WTC11 (cell line): ENCODE measurements around the gene TRAPPC3L.

Experiments
- CBFB ChIP-seq: sonication (generic); formaldehyde crosslinking; IDR thresholded peaks from 2 replicates; pipeline ENCODE4 v1.8.1; 2022; ENCODE audit warnings: mild to moderate bottlenecking, low read depth, missing genetic modification reagents
- CREB1 ChIP-seq: sonication (generic); formaldehyde crosslinking; IDR thresholded peaks from 2 replicates; pipeline ENCODE4 v1.8.0; 2023; ENCODE audit warnings: mild to moderate bottlenecking, missing genetic modification reagents
- FOXJ3 ChIP-seq: sonication (generic); formaldehyde crosslinking; IDR thresholded peaks from 2 replicates; pipeline ENCODE4 v1.9.0; 2021; ENCODE audit warnings: missing genetic modification reagents, mild to moderate bottlenecking, borderline replicate concordance
- FOXK1 ChIP-seq: sonication (generic); formaldehyde crosslinking; IDR thresholded peaks from 2 replicates; pipeline ENCODE4 v1.8.0; 2022; ENCODE audit warnings: mild to moderate bottlenecking, moderate library complexity, missing genetic modification reagents
- NFE2L1 ChIP-seq: sonication (generic); formaldehyde crosslinking; IDR thresholded peaks from 2 replicates; pipeline ENCODE4 v1.8.1; 2023; ENCODE audit warnings: missing genetic modification reagents
- NR1H2 ChIP-seq: sonication (generic); formaldehyde crosslinking; IDR thresholded peaks from 2 replicates; pipeline ENCODE4 v1.9.0; 2021; ENCODE audit warnings: mild to moderate bottlenecking, moderate library complexity, missing genetic modification reagents
- TEAD4 ChIP-seq: sonication (generic); formaldehyde crosslinking; IDR thresholded peaks from 2 replicates; pipeline ENCODE4 v1.8.0; 2022; ENCODE audit warnings: mild to moderate bottlenecking, missing genetic modification reagents
- TF ChIP-seq, protein P1 (sequence below): fragments of 200-600 bp; IDR thresholded peaks from 2 replicates; pipeline ENCODE4 v1.8.0; 2022; ENCODE audit warnings: antibody characterized with exemption
- TF ChIP-seq, protein P2 (sequence below): sonication (generic); formaldehyde crosslinking; conservative IDR thresholded peaks from 2 replicates; pipeline ENCODE4 v1.8.1; 2022; ENCODE audit warnings: mild to moderate bottlenecking, missing genetic modification reagents
- TF ChIP-seq, protein P3 (sequence below): sonication (generic); formaldehyde crosslinking; IDR thresholded peaks from 2 replicates; pipeline ENCODE4 v1.8.0; 2022; ENCODE audit warnings: mild to moderate bottlenecking, missing genetic modification reagents
- TF ChIP-seq, protein P4 (sequence below): sonication (generic); formaldehyde crosslinking; IDR thresholded peaks from 2 replicates; pipeline ENCODE4 v1.8.1; 2023; ENCODE audit warnings: mild to moderate bottlenecking, missing genetic modification reagents
- TF ChIP-seq, protein P5 (sequence below): sonication (generic); formaldehyde crosslinking; IDR thresholded peaks from 2 replicates; pipeline ENCODE4 v1.8.1; 2022; ENCODE audit warnings: mild to moderate bottlenecking, moderate library complexity, missing genetic modification reagents

DNA sequence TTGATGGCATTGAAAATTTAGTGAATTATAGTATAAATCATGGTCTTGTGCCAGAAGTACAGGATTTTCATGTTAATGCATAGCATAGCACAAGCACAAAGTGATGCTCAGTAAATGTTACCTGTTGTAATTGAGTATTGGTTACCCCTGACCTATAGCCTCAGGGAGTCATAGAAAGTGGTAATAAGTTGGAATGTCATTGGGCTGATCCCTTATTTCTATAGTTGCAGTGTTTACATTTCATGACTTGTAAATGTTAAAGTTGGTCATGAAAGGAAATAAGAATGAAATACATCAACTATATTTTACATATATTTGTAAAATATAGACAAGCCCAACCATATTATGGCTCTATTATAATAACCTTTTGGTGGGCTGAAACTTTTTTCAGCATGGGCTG, 32.9 kb upstream of the TRAPPC3L start:
- TF ChIP-seq, protein P1, sequence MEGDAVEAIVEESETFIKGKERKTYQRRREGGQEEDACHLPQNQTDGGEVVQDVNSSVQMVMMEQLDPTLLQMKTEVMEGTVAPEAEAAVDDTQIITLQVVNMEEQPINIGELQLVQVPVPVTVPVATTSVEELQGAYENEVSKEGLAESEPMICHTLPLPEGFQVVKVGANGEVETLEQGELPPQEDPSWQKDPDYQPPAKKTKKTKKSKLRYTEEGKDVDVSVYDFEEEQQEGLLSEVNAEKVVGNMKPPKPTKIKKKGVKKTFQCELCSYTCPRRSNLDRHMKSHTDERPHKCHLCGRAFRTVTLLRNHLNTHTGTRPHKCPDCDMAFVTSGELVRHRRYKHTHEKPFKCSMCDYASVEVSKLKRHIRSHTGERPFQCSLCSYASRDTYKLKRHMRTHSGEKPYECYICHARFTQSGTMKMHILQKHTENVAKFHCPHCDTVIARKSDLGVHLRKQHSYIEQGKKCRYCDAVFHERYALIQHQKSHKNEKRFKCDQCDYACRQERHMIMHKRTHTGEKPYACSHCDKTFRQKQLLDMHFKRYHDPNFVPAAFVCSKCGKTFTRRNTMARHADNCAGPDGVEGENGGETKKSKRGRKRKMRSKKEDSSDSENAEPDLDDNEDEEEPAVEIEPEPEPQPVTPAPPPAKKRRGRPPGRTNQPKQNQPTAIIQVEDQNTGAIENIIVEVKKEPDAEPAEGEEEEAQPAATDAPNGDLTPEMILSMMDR = no peak
- TF ChIP-seq CBFB (CRISPR knock-in tag) (no peak), TEAD4 (no peak), FOXK1 (CRISPR knock-in tag) (no peak), NR1H2 (CRISPR knock-in tag) (no peak), CREB1 (CRISPR knock-in tag) (no peak), FOXJ3 (CRISPR knock-in tag) (no peak), NFE2L1 (no peak)
- TF ChIP-seq, protein P2, sequence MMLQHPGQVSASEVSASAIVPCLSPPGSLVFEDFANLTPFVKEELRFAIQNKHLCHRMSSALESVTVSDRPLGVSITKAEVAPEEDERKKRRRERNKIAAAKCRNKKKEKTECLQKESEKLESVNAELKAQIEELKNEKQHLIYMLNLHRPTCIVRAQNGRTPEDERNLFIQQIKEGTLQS (CRISPR knock-in tag) = no peak
- TF ChIP-seq, protein P3, sequence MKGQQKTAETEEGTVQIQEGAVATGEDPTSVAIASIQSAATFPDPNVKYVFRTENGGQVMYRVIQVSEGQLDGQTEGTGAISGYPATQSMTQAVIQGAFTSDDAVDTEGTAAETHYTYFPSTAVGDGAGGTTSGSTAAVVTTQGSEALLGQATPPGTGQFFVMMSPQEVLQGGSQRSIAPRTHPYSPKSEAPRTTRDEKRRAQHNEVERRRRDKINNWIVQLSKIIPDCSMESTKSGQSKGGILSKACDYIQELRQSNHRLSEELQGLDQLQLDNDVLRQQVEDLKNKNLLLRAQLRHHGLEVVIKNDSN (CRISPR knock-in tag) = no peak
- TF ChIP-seq, protein P4, sequence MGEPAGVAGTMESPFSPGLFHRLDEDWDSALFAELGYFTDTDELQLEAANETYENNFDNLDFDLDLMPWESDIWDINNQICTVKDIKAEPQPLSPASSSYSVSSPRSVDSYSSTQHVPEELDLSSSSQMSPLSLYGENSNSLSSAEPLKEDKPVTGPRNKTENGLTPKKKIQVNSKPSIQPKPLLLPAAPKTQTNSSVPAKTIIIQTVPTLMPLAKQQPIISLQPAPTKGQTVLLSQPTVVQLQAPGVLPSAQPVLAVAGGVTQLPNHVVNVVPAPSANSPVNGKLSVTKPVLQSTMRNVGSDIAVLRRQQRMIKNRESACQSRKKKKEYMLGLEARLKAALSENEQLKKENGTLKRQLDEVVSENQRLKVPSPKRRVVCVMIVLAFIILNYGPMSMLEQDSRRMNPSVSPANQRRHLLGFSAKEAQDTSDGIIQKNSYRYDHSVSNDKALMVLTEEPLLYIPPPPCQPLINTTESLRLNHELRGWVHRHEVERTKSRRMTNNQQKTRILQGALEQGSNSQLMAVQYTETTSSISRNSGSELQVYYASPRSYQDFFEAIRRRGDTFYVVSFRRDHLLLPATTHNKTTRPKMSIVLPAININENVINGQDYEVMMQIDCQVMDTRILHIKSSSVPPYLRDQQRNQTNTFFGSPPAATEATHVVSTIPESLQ = no peak
- TF ChIP-seq, protein P5, sequence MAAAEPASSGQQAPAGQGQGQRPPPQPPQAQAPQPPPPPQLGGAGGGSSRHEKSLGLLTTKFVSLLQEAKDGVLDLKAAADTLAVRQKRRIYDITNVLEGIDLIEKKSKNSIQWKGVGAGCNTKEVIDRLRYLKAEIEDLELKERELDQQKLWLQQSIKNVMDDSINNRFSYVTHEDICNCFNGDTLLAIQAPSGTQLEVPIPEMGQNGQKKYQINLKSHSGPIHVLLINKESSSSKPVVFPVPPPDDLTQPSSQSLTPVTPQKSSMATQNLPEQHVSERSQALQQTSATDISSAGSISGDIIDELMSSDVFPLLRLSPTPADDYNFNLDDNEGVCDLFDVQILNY (CRISPR knock-in tag) = no peak
